Activated CD4-positive, alpha-beta memory T cell treated with anti-CD3 and anti-CD28 coated beads for 36 hours (primary cell): Measurements from ENCODE around the gene CEP162. TPM values are rescaled to one million over a fixed set of nuclear protein-coding genes. Genes with fewer than 3 reads are reported as not detected.

Experiments
- CTCF ChIA-PET: fragments of 350-600 bp; sonication (Branson Sonifier 250); formaldehyde crosslinking; loops from one replicate; lab custom pipeline; 2021; ENCODE audit warnings: antibody characterized with exemption, inconsistent platforms; lab: Charles Lee
- POLR2A ChIA-PET: fragments of 350-600 bp; sonication (Branson Sonifier 250); formaldehyde crosslinking; loops from one replicate; lab custom pipeline; 2021; ENCODE audit warnings: antibody characterized with exemption; lab: Charles Lee
- DNase-seq: peaks from one replicate; pipeline ENCODE4 v3.0.0-alpha.2; 2020
- H3K27ac Mint-ChIP-seq: one replicate; pipeline ENCODE4 v1.8.0; 2021; ENCODE audit warnings: mixed read lengths
- H3K27me3 Mint-ChIP-seq: one replicate; pipeline ENCODE4 v1.8.0; 2021; ENCODE audit warnings: mixed read lengths
- H3K36me3 Mint-ChIP-seq: one replicate; pipeline ENCODE4 v1.8.0; 2021; ENCODE audit warnings: mixed read lengths
- H3K4me1 Mint-ChIP-seq: one replicate; pipeline ENCODE4 v1.8.0; 2021; ENCODE audit warnings: low read depth, mixed read lengths
- H3K4me3 Mint-ChIP-seq: one replicate; pipeline ENCODE4 v1.8.0; 2021; ENCODE audit warnings: mild to moderate bottlenecking, mixed read lengths
- H3K9me3 Mint-ChIP-seq: one replicate; pipeline ENCODE4 v1.8.0; 2021; ENCODE audit warnings: mixed read lengths
- intact Hi-C: fragments of 100-400 bp; cut with micrococcal nuclease; formaldehyde crosslinking; loops from one replicate; pipeline ENCODE4 v1.15.1; 2023
- total RNA-seq, 2 experiments: library from RNA; stranded (reverse); gene quantifications; one replicate each; pipeline ENCODE4 v1.2.3, GENCODE V29; 2021

CEP162 gene
- total RNA-seq, 2 experiments from 2014 or later: 5.4 to 6.3 TPM

DNA sequence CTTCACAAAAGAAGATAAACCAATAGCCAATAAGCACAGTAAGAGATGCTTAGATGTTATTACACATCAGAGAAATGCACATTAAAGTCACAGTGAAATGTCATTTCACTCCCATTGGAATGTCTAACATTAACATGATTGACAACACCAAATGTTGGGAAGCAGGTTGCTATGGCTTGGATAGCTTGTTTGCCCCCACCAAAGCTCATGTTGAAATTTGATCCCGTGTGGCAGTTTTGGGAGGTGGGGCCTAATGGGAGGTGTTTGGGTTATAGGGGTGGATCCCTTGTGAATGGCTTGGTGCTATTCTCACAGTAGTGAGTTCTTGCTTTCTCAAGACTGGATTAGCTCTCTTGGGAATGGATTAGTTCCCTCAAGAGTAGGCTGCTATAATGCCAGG, 149.1 kb downstream of the CEP162 start:
- H3K9me3 Mint-ChIP-seq: no peaks in the 10 kb centered on the region
- CTCF ChIA-PET: no interaction called here
- POLR2A ChIA-PET: no interaction called here
- H3K36me3 Mint-ChIP-seq: no peaks in the 10 kb centered on the region
- no peak for DNase-seq
- no peak overlapping the region for H3K27ac Mint-ChIP-seq
- intact Hi-C loops: no loop called here
- no peaks in the 10 kb centered on the region for H3K4me1 Mint-ChIP-seq
- H3K4me3 Mint-ChIP-seq: no peak overlapping the region
- peaks cover 3% of the 10 kb centered on the region for H3K27me3 Mint-ChIP-seq

DNA sequence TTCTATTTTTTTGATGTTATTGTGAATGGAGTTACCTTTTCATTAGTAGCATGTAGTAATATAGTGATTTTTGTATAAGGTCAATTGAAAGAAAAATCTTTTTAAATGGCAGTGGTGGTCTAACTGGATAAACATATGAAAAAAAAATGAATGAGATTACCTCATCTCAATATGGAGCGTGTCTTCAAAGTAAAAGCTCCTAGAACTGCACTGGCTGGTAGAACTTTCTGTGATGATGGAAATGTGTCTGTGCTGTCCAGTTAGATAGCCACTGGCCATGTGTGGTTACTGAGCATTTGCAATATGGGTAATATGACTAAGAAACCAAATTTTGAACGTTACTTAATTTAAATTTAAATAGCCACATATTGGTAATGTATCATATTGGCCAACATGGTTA, 149.8 kb downstream of the CEP162 start:
- Mint-ChIP-seq H3K27ac (no peak overlapping the region), H3K4me1 (no peaks in the 10 kb centered on the region), H3K9me3 (no peaks in the 10 kb centered on the region), H3K27me3 (peaks cover 3% of the 10 kb centered on the region), H3K36me3 (no peaks in the 10 kb centered on the region), H3K4me3 (no peak overlapping the region)
- no peak for DNase-seq
- CTCF ChIA-PET: interaction anchor here (0.7 kb wide), 1 partner anchor 991 kb away, joined by 4 read pairs; no protein-coding TSS in a partner anchor
- POLR2A ChIA-PET: no interaction called here
- intact Hi-C loops: no loop called here

- Mint-ChIP-seq H3K4me1 (no peaks in the 10 kb centered on the region), H3K36me3 (no peaks in the 10 kb centered on the region), H3K9me3 (no peaks in the 10 kb centered on the region), H3K4me3 (no peak overlapping the region), H3K27me3 (peaks cover 3% of the 10 kb centered on the region), H3K27ac (no peak overlapping the region)
- intact Hi-C loops: no loop called here
- no peak for DNase-seq
- ChIA-PET CTCF (no interaction called here), POLR2A (no interaction called here)
Measured at GRCh38 chr6:84074988-84075781, 152.3 kb downstream of the CEP162 start.

Other genes with a start within 250 kb of the CEP162 start
- not detected for gene MRAP2, start 193.9 kb downstream of the CEP162 start, total RNA-seq